GM19043 (cell line): Measurements from ENCODE around the gene LSM7.

Source experiments
- ATAC-seq: cut with Tn5 transposase; IDR thresholded peaks from one replicate; pipeline ENCODE4 v1.9.1; 2021; ENCODE audit warnings: low read depth; ENCODE audit not compliant: unreplicated experiment

LSM7 gene

GRCh38 chr19:2338751-2339643, 10.6 kb upstream of the LSM7 start:
- ATAC-seq: no peak

DNA sequence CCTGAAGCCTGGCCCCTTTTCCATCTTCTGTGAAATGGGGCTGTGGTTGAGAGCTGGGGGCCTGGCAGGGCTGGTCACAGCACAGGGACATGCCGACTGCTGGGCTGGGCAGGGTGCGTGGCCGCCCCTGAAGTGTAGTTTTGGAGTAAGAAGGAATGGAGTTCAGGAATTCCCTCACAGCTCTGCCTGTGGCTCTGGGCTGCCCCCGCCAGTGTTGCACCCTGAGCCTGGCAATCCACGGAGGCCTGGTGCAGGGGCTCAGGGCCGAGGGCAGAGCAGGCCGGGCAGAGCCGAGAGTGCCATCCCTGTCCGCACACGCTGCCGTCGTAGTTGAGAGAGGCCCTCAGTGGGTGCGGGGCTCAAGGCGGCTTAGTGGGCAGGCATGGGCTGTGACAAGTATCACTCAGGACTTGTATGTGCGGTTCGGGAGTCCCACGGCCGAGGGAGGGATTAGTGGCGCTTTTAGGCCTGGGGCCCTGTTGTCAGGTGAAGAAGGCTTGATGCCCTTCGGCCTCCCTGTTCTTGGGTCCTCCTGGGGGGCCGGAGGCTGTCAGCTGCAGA, 9.7 kb upstream of the LSM7 start:
- ATAC-seq: no peak

- no peak for ATAC-seq
Observed at GRCh38 chr19:2337329-2337707, 8.9 kb upstream of the LSM7 start.

DNA sequence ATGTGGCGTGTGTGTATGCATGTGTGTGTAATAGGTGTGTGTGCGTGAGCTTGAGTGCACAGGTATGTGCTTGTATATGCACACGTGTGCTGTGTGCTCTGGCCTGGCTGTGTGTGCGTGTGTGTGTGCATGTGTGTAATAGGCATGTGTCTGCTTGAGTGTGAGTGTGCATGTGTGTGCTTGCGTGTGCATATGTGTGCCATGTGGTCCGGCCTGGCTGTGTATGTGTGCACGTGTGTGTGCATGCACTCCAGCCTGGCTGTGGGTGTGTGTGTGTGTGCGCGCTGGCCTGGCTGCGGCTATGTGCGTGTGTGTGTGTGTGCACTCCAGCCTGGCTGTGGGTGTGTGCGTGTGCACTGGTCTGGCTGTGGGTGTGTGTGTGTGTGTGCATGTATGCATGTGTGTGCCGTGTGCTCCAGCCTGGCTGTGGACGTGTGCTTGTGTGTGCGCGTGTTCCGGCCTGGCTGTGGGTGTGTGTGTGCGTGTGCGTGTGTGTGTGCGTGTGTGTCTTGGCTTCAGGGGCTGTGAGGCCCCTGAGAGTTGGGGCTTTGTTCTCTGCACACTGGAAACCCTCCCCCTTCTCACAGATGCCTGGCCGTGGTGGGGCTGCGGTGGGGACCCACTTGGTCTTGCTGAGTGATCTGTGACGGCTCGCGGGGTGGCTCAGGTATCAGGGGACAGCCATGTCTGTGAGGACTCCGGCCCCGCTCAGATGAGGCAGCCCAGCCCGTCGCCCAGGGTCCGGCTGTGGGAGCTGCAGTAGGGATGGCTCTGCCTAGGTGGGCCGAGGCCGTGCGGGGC, 8.3 kb upstream of the LSM7 start:
- no peak for ATAC-seq

DNA sequence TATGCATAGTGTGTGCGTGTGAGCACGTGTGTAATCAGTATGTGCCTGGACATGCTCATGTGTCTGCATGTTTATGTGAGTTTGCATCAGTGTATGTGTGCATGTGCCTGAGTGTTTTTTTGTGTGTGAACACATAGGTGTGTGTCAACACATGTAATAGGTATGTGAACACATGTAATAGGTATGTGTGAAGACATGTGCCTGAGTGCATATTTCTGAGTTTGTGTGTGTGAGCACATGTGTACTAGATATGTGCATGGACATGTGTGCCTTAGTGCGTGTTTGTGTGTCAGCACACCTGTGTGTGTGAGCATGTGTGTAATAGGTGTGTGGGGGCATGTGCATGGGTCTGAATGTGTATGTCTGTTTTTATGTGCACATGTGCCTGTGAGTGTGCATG, 7.5 kb upstream of the LSM7 start:
- no peak for ATAC-seq

GRCh38 chr19:2334986-2335846, 6.8 kb upstream of the LSM7 start:
- ATAC-seq: no peak

DNA sequence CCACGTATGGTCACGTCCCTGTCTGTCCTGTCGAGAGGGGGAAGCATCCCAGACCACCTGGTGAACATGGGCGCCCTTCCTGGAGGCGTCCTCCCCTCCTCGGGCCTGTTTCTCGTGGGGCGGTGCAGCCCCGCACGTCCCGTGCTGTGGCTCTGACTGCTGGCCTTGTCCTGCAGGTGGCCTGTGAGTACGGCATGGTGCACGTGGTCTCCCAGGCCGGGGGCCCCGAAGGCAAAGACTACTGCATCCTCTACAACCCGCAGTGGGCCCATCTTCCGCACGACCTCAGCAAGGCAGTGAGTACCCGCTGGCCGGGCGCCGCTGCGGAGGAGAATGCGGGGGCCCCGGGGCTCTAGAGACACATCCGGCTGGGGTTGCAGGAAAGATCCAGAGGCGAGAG, 6.0 kb upstream of the LSM7 start:
- ATAC-seq: no peak

DNA sequence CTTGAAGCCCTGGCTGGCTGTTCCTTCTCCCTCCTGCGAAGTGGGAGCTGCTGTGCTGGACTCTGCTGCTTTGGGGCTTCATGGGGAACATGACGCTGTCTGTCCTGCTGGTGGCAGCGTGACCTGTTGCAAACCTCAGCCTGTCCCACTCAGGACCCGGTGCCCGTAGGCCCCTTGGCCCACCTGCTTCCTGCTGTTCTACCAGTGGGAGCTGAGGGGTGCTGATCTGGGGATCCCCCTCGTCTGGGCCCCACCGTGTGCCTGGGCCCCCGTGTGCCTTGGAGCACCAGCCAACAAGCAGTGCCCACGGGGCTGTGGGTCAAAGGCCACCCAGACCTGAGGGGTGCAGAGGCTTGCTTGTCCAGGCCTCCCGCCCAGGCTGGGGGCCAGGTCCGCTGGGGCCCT, 5.4 kb upstream of the LSM7 start:
- no peak for ATAC-seq

- ATAC-seq: no peak
Observed at GRCh38 chr19:2333027-2333806, 4.8 kb upstream of the LSM7 start.

DNA sequence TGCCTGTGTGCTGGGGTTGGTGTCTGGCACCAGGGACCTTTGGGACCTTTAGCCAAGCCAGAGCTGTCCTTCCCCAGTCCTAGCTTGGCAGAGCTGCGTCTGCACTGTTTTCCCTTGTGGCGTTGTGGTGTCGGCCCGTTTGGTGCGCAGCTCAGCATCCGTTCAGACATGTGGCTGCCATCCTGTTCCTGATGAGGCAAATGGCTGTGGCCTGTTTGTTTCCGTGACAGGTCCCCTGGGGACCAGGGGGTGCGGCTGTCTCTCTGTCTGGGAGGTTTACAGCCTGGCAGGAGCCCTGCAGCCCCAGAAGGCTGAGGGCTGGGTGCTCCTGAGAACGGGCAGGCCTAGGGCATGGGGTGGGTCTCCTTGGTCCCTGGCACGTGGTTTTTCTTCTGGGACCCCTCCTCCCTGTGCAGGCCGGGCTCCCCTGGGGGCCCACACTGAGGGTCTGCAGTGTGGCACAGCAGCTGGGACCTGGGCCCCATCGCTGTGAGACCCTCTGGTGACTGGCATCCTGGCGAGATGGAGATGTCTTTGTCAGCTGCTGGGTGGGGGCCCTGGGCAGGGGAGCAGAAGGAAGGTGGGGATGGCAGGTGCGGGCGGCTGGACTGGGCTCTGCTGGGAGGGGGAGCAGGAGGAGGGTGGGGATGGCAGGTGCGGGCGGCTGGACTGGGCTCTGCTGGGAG, 4.1 kb upstream of the LSM7 start:
- ATAC-seq: peak; percentile 45

DNA sequence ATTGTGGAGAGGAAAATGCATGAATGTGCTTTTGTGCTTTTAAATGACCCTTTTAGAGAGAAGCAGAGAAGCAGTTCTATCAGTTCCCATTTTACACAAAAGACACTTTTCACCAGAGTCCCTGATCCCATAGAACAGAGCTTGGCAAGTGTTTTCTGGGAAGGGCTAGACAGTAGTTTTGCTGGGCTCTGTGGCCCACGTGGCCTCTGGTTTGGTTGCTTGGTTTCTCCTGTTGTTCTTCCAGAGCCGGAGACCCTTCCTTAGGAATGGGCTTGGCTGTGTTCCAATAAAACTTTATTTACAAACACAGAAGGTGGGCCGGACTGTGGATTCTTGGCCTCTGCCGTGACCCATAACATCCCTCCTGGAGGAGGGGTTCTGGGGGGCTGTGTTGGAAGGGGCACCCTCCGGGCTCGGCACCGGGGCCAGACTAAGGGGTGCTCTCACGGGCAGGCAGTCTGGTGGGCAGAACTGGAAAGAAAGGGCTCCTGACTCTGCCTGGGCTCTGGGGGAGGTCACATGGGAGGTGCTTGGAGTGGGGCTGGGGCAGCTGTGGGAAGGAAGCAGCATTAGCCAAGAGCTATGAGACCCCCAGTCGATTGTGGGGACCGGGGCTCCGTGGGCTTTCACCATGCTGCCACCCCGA, 3.3 kb upstream of the LSM7 start:
- no peak for ATAC-seq

GRCh38 chr19:2330632-2331284, 2.4 kb upstream of the LSM7 start:
- ATAC-seq: no peak

DNA sequence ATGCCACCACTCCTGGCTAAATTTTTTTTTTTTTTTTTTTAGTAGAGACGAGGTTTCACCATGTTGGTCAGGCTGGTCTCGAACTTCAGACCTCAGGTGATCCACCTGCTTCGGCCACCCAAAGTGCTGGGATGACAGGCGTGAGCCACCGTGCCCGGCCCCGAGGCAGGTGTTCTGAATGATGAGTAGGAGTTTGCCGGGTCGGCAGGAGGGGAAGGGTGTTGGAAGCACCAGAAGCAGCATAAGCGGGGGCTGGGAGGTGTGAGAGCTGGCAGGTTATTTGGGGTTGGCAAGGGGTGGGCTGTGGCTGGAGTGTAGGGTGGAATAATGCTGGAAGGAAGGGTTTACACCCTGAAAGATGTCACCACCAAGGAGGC, 1.9 kb upstream of the LSM7 start:
- no peak for ATAC-seq

- no peak for ATAC-seq
Observed at GRCh38 chr19:2329501-2329916, 1.1 kb upstream of the LSM7 start.

DNA sequence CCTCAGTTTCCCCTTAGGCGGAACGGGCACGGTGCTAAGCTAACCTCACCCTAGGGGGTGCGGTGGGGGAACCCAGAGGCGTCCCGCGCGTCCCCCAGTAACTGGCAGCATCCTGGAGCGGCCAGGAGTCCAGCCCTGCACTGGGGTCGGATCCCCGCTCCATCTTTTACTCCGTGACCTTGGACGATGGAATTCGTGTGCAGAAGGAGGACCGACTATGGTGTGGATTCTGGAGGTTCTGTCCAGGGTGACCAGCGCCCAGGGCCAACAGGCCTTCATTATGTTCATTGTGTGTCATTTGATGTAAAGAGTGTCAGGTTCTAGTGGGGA, 728 bp upstream of the LSM7 start:
- ATAC-seq: no peak

- no peak for ATAC-seq
Observed at GRCh38 chr19:2327773-2328400, 499 bp downstream of the LSM7 start.

GRCh38 chr19:2326699-2327360, 1.6 kb downstream of the LSM7 start:
- ATAC-seq: no peak
